Cardiac fibroblast (primary cell): ENCODE measurements around the gene SYT2.
"Not testable (repeated sequence)": the region's sequence is repeated elsewhere in the genome, so short reads cannot be mapped to it uniquely, and the experiment has no call there.

Source experiments
- DNase-seq, 2 donors: peaks; one replicate each; pipeline versions ENCODE4 v3.0.0 to v3.0.0-alpha.2; 2010; ENCODE audit warnings: low read depth in 2 of 2
- H3K4me3 ChIP-seq, 2 donors: replicated peaks in 1 of 2; 1 replicate in 1 of 2; 2 replicates in 1 of 2; pipeline ENCODE4 v1.5.1; 2011; ENCODE audit warnings: low read depth in 2 of 2, low read length in 2 of 2, mild to moderate bottlenecking in 2 of 2, moderate library complexity in 1 of 2
- CTCF ChIP-seq: IDR thresholded peaks from one replicate; pipeline ENCODE4 v1.5.1; 2011; ENCODE audit warnings: low read depth, mild to moderate bottlenecking, low read length, inconsistent platforms

The SYT2 gene

GRCh38 chr1:202638019-202638700, 72.1 kb downstream of the SYT2 start:
- no peak for TF ChIP-seq CTCF
- no peak for DNase-seq
- H3K4me3 ChIP-seq = no peak overlapping the region

GRCh38 chr1:202637321-202638018, 72.8 kb downstream of the SYT2 start:
- not testable (repeated sequence) for DNase-seq, H3K4me3 ChIP-seq

DNA sequence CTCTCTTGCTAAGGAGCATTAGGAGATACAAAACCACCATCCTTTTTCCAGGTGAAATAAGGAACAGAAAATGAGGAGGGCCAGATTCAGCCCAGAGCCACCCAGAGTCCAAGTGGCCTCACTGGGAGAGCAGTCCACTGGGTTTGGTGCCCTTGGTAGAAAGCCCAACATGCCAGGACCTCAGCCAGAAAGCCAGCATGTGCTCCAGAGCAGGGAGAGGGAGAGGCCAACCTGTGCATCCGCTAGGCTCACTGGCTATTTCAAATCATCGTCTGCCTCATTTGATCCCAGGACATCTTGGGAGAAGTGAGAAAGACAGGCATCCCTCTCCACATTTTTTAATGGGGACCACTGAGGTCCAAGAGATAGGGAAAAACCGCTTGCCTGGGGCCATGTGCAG, 74.1 kb downstream of the SYT2 start:
- H3K4me3 ChIP-seq, DNase-seq: not testable (repeated sequence)

DNA sequence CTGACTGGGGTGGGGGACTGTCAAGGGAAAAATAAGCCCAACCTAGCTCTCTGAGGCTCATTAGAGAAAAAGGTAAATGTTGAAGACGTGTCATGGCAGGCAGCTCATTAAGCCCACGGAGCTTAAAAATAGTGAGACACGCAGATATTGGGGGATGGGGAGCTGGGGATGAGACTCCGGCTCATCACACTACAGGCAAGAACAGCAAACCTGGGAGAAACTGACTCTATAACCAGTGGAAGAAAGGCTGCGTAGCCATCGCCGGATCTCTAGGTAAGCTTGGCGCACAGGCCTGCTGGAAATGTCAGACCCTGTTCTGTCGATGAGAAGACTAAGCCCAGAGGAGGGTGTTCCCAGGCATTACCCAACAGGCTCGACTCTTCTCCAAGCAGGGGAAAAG, 78.0 kb downstream of the SYT2 start:
- no peak for DNase-seq
- no peak for TF ChIP-seq CTCF
- no peak overlapping the region for H3K4me3 ChIP-seq

- TF ChIP-seq CTCF = no peak
- no peak for DNase-seq
Measured at GRCh38 chr1:202631076-202631923, 79.0 kb downstream of the SYT2 start.

DNA sequence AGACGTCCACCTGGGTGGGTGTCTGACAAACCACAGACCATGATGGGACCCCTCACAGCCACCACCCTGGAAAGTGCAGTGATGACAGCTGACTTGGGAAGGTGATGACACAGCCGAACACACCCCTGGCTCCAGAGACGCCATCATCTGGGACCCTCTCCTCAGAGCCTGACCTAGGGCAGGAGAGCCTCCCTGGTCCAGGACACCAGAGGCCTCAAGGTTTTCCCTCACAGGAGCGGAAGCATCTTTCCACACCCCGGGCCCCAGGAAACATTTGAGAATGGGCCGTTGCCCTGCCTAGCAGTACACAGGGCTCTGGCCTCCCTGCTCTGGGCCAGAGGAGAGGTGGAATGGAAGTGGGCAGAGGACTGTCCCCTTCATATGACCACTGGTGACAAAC, 79.7 kb downstream of the SYT2 start:
- DNase-seq = no peak
- no peak for TF ChIP-seq CTCF
- H3K4me3 ChIP-seq = no peak overlapping the region

More at GRCh38 chr1:202631076-202631923, 79.0 kb downstream of the SYT2 start:
- no peak overlapping the region for H3K4me3 ChIP-seq

GRCh38 chr1:202630096-202630495, 80.2 kb downstream of the SYT2 start:
- DNase-seq, H3K4me3 ChIP-seq: not testable (repeated sequence)

- DNase-seq = not testable (repeated sequence)
Measured at GRCh38 chr1:202629257-202629811, 80.9 kb downstream of the SYT2 start.

More at GRCh38 chr1:202629257-202629811, 80.9 kb downstream of the SYT2 start:
- not testable (repeated sequence) for H3K4me3 ChIP-seq
